Lower lobe of right lung (tissue), 2 donors: Measurements from ENCODE around the gene PARP12. TPM values are rescaled to one million over a fixed set of nuclear protein-coding genes. Genes with fewer than 3 reads are reported as not detected.
A peak's percentile ranks its signal among the peaks of the same experiment; 100 is the strongest.

Experiments used
- ATAC-seq, 2 donors: fragments of 200-7000 bp; cut with Tn5 transposase; one replicate each; pipeline ENCODE4 v1.9.1; 2020 to 2022; ENCODE audit warnings: mild to moderate bottlenecking in 2 of 2, moderate library complexity in 2 of 2
- DNase-seq: peaks from one replicate; pipeline ENCODE4 v3.0.0-alpha.2; 2020
- H3K27ac ChIP-seq: fragments of 200-600 bp; one replicate; pipeline ENCODE4 v1.8.0; 2022
- H3K27me3 ChIP-seq: fragments of 200-600 bp; one replicate; pipeline ENCODE4 v1.8.0; 2022; ENCODE audit warnings: low read depth
- H3K36me3 ChIP-seq: fragments of 200-600 bp; one replicate; pipeline ENCODE4 v1.8.0; 2022; ENCODE audit warnings: mild to moderate bottlenecking
- H3K4me1 ChIP-seq: fragments of 200-600 bp; one replicate; pipeline ENCODE4 v1.8.0; 2022
- H3K4me3 ChIP-seq: fragments of 200-600 bp; one replicate; pipeline ENCODE4 v1.8.0; 2022; ENCODE audit warnings: mild to moderate bottlenecking
- H3K9me3 ChIP-seq: fragments of 200-600 bp; one replicate; pipeline ENCODE4 v1.8.0; 2022
- CTCF ChIP-seq: fragments of 200-600 bp; IDR thresholded peaks from one replicate; pipeline ENCODE4 v1.8.0; 2022; ENCODE audit warnings: antibody characterized with exemption, mild to moderate bottlenecking
- intact Hi-C: fragments of 100-400 bp; cut with DNase I; formaldehyde crosslinking; loops from one replicate; pipeline ENCODE4 v1.11.0; 2022
- total RNA-seq: library from RNA; stranded (reverse); fragmentation: NEBNext Ultra II Directional; extraction: Animal tissue kit (Norgen Biotek cat#: 25700); gene quantifications from one replicate; pipeline ENCODE4 v1.2.1, GENCODE V29; 2021
- donor health status: DM: no; HTN: yes; CAD: no; lungs with severe emphysema.

The PARP12 gene
- total RNA-seq, 1 donor from 2014 or later, result 122 TPM

DNA sequence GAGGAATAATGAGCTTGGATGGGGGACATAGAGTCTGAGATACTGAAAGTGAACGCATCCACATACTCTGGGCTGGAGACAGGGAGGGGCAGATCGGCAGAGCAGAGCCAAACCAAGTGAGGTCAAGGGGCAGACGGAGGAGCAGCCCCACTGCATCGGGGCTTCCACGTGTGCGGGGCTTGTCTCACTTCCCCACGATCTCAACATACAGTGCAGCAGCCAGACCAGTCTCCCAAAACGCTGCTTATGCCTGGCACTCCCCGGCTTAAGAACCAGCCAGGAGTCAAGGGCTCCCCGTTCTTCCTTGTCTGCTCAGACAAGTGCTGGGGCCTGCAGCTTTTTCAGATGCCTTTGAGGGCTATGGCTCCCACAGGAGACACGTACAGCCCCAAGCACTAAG is 43.6 kb downstream of the PARP12 start:
- no peak for ATAC-seq
- Histone ChIP-seq H3K27me3 (no peaks in the 10 kb centered on the region), H3K4me3 (no peak overlapping the region), H3K27ac (no peak overlapping the region), H3K36me3 (peaks cover 20% of the 10 kb centered on the region), H3K9me3 (no peaks in the 10 kb centered on the region), H3K4me1 (no peaks in the 10 kb centered on the region)
- no peak for TF ChIP-seq CTCF
- DNase-seq, result no peak
- intact Hi-C loops, result no loop called here

GRCh38 chr7:140018125-140019043 is 44.4 kb downstream of the PARP12 start:
- no peak overlapping the region for H3K27ac ChIP-seq
- no peak for TF ChIP-seq CTCF
- no peaks in the 10 kb centered on the region for H3K27me3 ChIP-seq
- H3K4me3 ChIP-seq, result no peak overlapping the region
- peaks cover 12% of the 10 kb centered on the region for H3K36me3 ChIP-seq
- DNase-seq, result no peak
- no peak for ATAC-seq
- intact Hi-C loops, result no loop called here
- no peaks in the 10 kb centered on the region for H3K9me3 ChIP-seq
- H3K4me1 ChIP-seq, result no peaks in the 10 kb centered on the region

DNA sequence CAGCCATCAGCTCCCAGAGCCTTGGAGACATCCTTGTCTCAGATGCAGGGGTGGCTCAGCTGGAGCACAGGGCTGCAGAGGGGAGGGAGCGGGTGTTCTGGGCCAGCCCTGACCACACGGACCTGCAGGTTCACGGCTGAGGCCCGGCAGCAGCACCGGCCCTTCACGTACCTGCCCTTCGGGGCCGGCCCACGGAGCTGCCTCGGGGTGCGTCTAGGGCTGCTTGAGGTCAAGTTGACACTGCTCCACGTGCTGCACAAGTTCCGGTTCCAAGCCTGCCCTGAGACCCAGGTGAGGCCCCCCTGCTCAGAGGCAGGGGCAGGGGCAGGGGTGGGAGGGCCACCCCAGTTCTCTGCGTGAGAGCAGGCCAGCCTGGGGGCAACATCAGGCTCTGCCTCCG is 45.2 kb downstream of the PARP12 start:
- H3K27me3 ChIP-seq, result no peaks in the 10 kb centered on the region
- no peak for TF ChIP-seq CTCF
- no peaks in the 10 kb centered on the region for H3K4me1 ChIP-seq
- DNase-seq, result no peak
- H3K9me3 ChIP-seq, result no peaks in the 10 kb centered on the region
- no peak overlapping the region for H3K27ac ChIP-seq
- no peak for ATAC-seq
- intact Hi-C loops, result no loop called here
- H3K36me3 ChIP-seq, result peaks cover 10% of the 10 kb centered on the region
- no peak overlapping the region for H3K4me3 ChIP-seq

- H3K4me3 ChIP-seq, result no peak overlapping the region
- DNase-seq, result no peak
- H3K27me3 ChIP-seq, result no peaks in the 10 kb centered on the region
- H3K4me1 ChIP-seq, result no peaks in the 10 kb centered on the region
- ATAC-seq, result peak in 1 of 2 donors; percentile 6
- H3K27ac ChIP-seq, result no peak overlapping the region
- no peak for TF ChIP-seq CTCF
- H3K9me3 ChIP-seq, result no peaks in the 10 kb centered on the region
- intact Hi-C loops, result no loop called here
- peaks cover 6% of the 10 kb centered on the region for H3K36me3 ChIP-seq
Measured at GRCh38 chr7:140017034-140017433, 45.7 kb downstream of the PARP12 start.

DNA sequence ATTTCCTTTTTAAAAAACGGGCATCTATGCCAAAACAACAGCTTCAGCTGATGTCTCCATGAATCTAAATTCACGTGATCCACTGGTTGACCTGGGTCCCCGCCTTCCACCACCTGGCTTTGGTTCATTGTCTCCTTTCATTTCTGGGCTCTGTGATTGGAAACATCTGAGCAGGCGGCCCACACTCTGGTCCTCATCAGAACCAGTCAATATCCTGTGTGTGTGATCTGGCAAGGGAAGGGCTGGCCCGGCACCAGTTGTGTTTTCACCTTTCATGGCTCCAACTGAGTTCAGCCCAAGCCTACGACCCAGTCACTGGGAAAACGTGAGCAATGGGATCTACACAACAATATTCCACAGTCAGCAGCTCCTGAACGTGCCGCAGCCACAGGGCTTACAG is 46.2 kb downstream of the PARP12 start:
- H3K27me3 ChIP-seq, result no peaks in the 10 kb centered on the region
- no peak for TF ChIP-seq CTCF
- H3K36me3 ChIP-seq, result peaks cover 6% of the 10 kb centered on the region
- H3K27ac ChIP-seq, result no peak overlapping the region
- no peaks in the 10 kb centered on the region for H3K4me1 ChIP-seq
- DNase-seq (no peak), ATAC-seq (no peak)
- intact Hi-C loops, result no loop called here
- H3K9me3 ChIP-seq, result no peaks in the 10 kb centered on the region
- H3K4me3 ChIP-seq, result no peak overlapping the region
